GM10266 (cell line): ENCODE measurements around the gene RAB27A.

Source experiments
- DNase-seq: peaks from one replicate; pipeline ENCODE4 v3.0.0; 2012; ENCODE audit errors: extremely low spot score
- CTCF ChIP-seq: IDR thresholded peaks from 2 replicates; pipeline ENCODE4 v1.5.1; 2012; ENCODE audit warnings: mild to moderate bottlenecking, low read depth; ENCODE audit not compliant: control insufficient read depth, insufficient read depth; ENCODE audit errors: missing control alignments

RAB27A gene

GRCh38 chr15:55247766-55248427, 41.7 kb downstream of the RAB27A start:
- no peak for TF ChIP-seq CTCF
- no peak for DNase-seq

- no peak for DNase-seq
- no peak for TF ChIP-seq CTCF
Observed at GRCh38 chr15:55247311-55247710, 42.3 kb downstream of the RAB27A start.

- TF ChIP-seq CTCF = no peak
- DNase-seq = no peak
Observed at GRCh38 chr15:55246567-55246966, 43.0 kb downstream of the RAB27A start.

GRCh38 chr15:55245059-55245458, 44.6 kb downstream of the RAB27A start:
- no peak for TF ChIP-seq CTCF
- DNase-seq = no peak

GRCh38 chr15:55241891-55242290, 47.7 kb downstream of the RAB27A start:
- TF ChIP-seq CTCF = no peak
- DNase-seq = no peak

- no peak for TF ChIP-seq CTCF
- DNase-seq = no peak
Observed at GRCh38 chr15:55241186-55241585, 48.4 kb downstream of the RAB27A start.

- no peak for TF ChIP-seq CTCF
- no peak for DNase-seq
Observed at GRCh38 chr15:55240125-55240760, 49.4 kb downstream of the RAB27A start.
